Hepatocyte (in vitro differentiated cells): ENCODE data around the gene DYRK1A. TPM values are rescaled to one million over a fixed set of nuclear protein-coding genes. Genes with fewer than 3 reads are reported as not detected.

Source experiments
- DNase-seq: peaks from one replicate; pipeline ENCODE4 v3.0.0-alpha.2; 2016; ENCODE audit warnings: low spot score
- H2AFZ ChIP-seq: fragments of 200-600 bp; sonication (generic); 2 replicates; pipeline ENCODE4 v1.6.0; 2016; ENCODE audit warnings: antibody characterized with exemption, mild to moderate bottlenecking
- H3K27ac ChIP-seq: fragments of 200-600 bp; sonication (generic); 2 replicates; pipeline ENCODE4 v1.5.1; 2016; ENCODE audit warnings: mild to moderate bottlenecking
- H3K27me3 ChIP-seq: fragments of 200-600 bp; sonication (generic); 2 replicates; pipeline ENCODE4 v1.6.1; 2016
- H3K36me3 ChIP-seq: fragments of 200-600 bp; sonication (generic); replicated peaks from 2 replicates; pipeline ENCODE4 v1.5.1; 2016; ENCODE audit warnings: low read depth; ENCODE audit not compliant: insufficient read depth
- H3K4me1 ChIP-seq: fragments of 200-600 bp; sonication (generic); 2 replicates; pipeline ENCODE4 v1.5.1; 2016; ENCODE audit warnings: mild to moderate bottlenecking, moderate library complexity; ENCODE audit not compliant: insufficient read depth
- H3K4me2 ChIP-seq: fragments of 200-600 bp; sonication (generic); 2 replicates; pipeline ENCODE4 v1.6.0; 2016
- H3K4me3 ChIP-seq: fragments of 200-600 bp; sonication (generic); 2 replicates; pipeline ENCODE4 v1.5.1; 2016; ENCODE audit warnings: mild to moderate bottlenecking
- H3K79me2 ChIP-seq: fragments of 200-600 bp; sonication (generic); 2 replicates; pipeline ENCODE4 v1.6.0; 2017; ENCODE audit warnings: mild to moderate bottlenecking
- H3K9me2 ChIP-seq: fragments of 200-600 bp; sonication (generic); replicated peaks from 2 replicates; pipeline ENCODE4 v1.6.0; 2017; ENCODE audit warnings: mild to moderate bottlenecking; ENCODE audit not compliant: insufficient read depth
- H3K9me3 ChIP-seq: fragments of 200-600 bp; sonication (generic); 2 replicates; pipeline ENCODE4 v1.5.1; 2016; ENCODE audit warnings: low read depth, mild to moderate bottlenecking
- H4K20me1 ChIP-seq: fragments of 200-600 bp; sonication (generic); 2 replicates; pipeline ENCODE4 v1.6.0; 2016; ENCODE audit warnings: mild to moderate bottlenecking; ENCODE audit not compliant: insufficient read depth, poor library complexity, severe bottlenecking
- CTCF ChIP-seq: fragments of 200-600 bp; sonication (generic); IDR thresholded peaks from 2 replicates; pipeline ENCODE4 v1.5.1; 2016; ENCODE audit warnings: antibody characterized with exemption, mild to moderate bottlenecking; ENCODE audit not compliant: poor library complexity
- EZH2 ChIP-seq: fragments of 200-600 bp; sonication (generic); IDR thresholded peaks from 2 replicates; pipeline ENCODE4 v1.6.1; 2016; ENCODE audit warnings: antibody characterized with exemption, mild to moderate bottlenecking, borderline replicate concordance
- EZH2phosphoT487 ChIP-seq: fragments of 200-600 bp; sonication (generic); IDR thresholded peaks from one replicate; pipeline ENCODE4 v1.6.1; 2018; ENCODE audit warnings: antibody characterized with exemption, mild to moderate bottlenecking, low read depth, moderate library complexity; ENCODE audit not compliant: unreplicated experiment, severe bottlenecking
- WGBS: methylation state at CpG from one replicate; pipeline ENCODE4 v1.1.6; 2016; ENCODE audit warnings: low lambda C conversion rate; ENCODE audit errors: missing lambda C conversion rate; 5-methylcytosine and 5-hydroxymethylcytosine counted together
- polyA plus RNA-seq: library from polyadenylated mRNA; unstranded; fragments of >200 nt; fragmentation: Nextera tagmentation; extraction: Ambion mirVana; gene quantifications from 2 replicates; pipeline ENCODE4 v1.2.1, GENCODE V29; 2016
- total RNA-seq: library from RNA; depleted of rRNA; stranded (reverse); fragments of >200 nt; gene quantifications from 2 replicates; pipeline ENCODE4 v1.2.3, GENCODE V29; 2014

The DYRK1A gene
- total and polyA plus RNA-seq, 2 experiments from 2014 or later: 4.9 to 85.2 TPM

DNA sequence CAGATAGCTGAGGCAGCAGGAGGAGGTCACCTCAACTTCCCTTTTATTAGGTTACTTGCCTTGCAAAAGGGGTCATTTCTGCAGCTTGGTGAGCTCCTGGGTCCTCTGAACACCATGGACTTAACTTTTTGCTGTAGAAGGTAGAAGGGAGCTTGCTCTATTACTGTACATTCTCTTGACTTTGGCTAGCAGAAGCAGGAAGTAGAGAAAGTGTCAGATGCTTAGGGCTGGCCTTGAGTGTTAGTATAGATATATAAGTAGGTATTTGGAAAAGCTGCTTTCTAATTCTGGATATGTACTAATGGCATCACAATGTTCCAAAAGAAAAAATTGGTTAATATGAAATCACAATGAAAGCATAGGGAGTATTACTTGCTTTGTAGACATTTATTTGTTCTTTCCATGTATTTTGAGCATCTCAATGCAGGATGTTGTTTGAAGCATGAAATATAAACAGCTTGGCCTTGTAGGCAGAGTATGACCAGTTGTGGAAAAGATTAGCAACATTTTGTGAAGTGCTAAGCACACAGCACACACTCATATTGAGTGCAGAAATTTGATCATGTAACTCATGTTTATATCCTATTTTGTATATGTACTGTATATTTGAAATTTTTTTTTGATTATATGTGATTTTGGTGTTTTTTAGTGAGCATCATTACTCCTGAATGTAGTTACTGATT lies 108.8 kb downstream of the DYRK1A start:
- Histone ChIP-seq H3K27me3 (no peaks in the 10 kb centered on the region), H3K27ac (no peak overlapping the region), H3K79me2 (peaks cover 93% of the 10 kb centered on the region), H4K20me1 (peaks cover 93% of the 10 kb centered on the region), H3K9me3 (no peaks in the 10 kb centered on the region), H2AFZ (no peak overlapping the region), H3K9me2 (no peaks in the 10 kb centered on the region), H3K4me1 (peaks cover 5% of the 10 kb centered on the region), H3K4me3 (no peak overlapping the region), H3K4me2 (no peak overlapping the region), H3K36me3 (no peaks in the 10 kb centered on the region)
- no peak for DNase-seq
- TF ChIP-seq EZH2phosphoT487 (no peak), CTCF (no peak), EZH2 (no peak)

GRCh38 chr21:37478794-37479193 lies 112.2 kb downstream of the DYRK1A start:
- no peak for DNase-seq
- TF ChIP-seq CTCF (no peak), EZH2phosphoT487 (no peak), EZH2 (no peak)
- Histone ChIP-seq H3K9me3 (no peaks in the 10 kb centered on the region), H3K4me2 (peak overlapping the region; percentile 1), H2AFZ (no peak overlapping the region), H3K4me3 (no peak overlapping the region), H3K79me2 (peaks cover 82% of the 10 kb centered on the region), H3K27me3 (no peaks in the 10 kb centered on the region), H3K9me2 (no peaks in the 10 kb centered on the region), H4K20me1 (peaks cover 62% of the 10 kb centered on the region), H3K36me3 (no peaks in the 10 kb centered on the region), H3K4me1 (peaks cover 5% of the 10 kb centered on the region), H3K27ac (no peak overlapping the region)
- WGBS: 20% methylated on average over 1 of the region's 1 CpG

DNA sequence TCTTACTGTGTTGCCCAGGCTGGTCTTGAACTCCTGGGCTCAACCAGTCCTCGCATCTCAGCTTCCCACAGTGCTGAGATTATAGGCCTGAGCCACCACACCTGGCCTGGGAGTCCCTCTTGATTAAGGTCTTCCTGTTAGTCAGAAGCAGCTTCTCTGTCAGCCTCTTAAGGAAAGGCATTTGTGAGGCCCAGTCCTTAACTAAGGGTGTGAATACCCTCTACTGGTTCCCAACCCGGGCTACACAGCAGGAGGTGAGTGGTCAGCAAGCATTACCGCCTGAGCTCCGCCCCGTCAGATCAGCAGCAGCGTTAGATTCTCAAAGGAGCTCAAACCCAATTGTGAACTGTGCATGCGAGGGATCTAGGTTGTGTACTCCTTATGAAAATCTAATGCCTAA lies 117.2 kb downstream of the DYRK1A start:
- DNase-seq: no peak
- no peak overlapping the region for H3K4me3 ChIP-seq
- no peaks in the 10 kb centered on the region for H3K9me3 ChIP-seq
- no peak overlapping the region for H3K4me2 ChIP-seq
- 92% methylated on average over 7 of the region's 7 CpGs for WGBS
- peaks cover 18% of the 10 kb centered on the region for H4K20me1 ChIP-seq
- TF ChIP-seq EZH2phosphoT487: no peak
- no peak for TF ChIP-seq EZH2
- TF ChIP-seq CTCF: no peak
- H3K36me3 ChIP-seq: no peaks in the 10 kb centered on the region
- H3K79me2 ChIP-seq: peaks cover 45% of the 10 kb centered on the region
- H2AFZ ChIP-seq: no peak overlapping the region
- no peaks in the 10 kb centered on the region for H3K9me2 ChIP-seq
- no peak overlapping the region for H3K27ac ChIP-seq
- H3K27me3 ChIP-seq: no peaks in the 10 kb centered on the region
- H3K4me1 ChIP-seq: peaks cover 5% of the 10 kb centered on the region
